Posterior vena cava (tissue), 2 donors: ENCODE measurements around the gene GRIP1. TPM values are rescaled to one million over a fixed set of nuclear protein-coding genes. Genes with fewer than 3 reads are reported as not detected.

Experiments used
- DNase-seq: peaks from one replicate; pipeline ENCODE4 v3.0.0-alpha.2; 2020; ENCODE audit warnings: low spot score
- intact Hi-C, 2 donors: fragments of 100-400 bp; cut with DNase I; formaldehyde crosslinking; loops; one replicate each; pipeline versions ENCODE4 v1.14.1 to v1.14.2; 2022 to 2023
- total RNA-seq, 2 donors: library from RNA; stranded (reverse); fragmentation: NEBNext Ultra II Directional; extraction: Animal tissue kit (Norgen Biotek cat#: 25700); gene quantifications; one replicate each; pipeline ENCODE4 v1.2.1, GENCODE V29; 2021
- donor health status: DM: yes; HTN: yes; CAD: no.
- donor health status: DM: yes; HTN: yes; CAD: no.

GRIP1 gene
- total RNA-seq, 2 donors from 2014 or later, result 6.8 to 12.5 TPM

DNA sequence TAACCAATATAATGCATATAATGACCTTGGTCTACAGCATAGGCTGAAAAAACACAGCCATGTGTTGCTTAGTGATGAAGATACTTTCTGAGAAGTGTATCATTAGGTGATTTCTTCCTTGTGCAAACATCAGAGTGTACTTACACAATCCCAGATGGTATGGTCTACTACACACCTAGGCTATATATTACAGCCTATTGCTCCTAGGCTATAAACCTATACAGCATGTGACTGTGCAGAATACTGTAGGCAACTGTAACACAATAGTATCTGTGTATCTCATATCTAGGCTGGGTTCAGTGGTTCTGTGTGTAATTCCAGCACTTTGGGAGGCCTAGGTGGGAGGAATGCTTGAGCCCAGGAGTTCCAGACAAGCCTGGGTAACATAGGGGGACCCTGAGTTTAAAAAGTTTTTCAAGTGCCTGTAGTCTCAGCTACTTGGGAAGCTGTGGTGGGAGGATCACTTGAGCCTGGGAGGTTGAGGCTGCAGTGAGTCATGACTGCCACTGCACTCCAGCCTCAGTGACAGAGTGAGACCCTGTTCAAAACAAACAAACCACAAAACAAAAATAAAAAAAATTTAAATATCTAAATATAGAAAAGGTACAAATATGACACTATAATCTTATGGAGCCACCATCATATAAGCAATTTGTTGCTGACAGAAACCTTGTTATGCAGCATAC lies 66.6 kb downstream of the GRIP1 start:
- no peak for DNase-seq
- intact Hi-C loops, result no loop called here

DNA sequence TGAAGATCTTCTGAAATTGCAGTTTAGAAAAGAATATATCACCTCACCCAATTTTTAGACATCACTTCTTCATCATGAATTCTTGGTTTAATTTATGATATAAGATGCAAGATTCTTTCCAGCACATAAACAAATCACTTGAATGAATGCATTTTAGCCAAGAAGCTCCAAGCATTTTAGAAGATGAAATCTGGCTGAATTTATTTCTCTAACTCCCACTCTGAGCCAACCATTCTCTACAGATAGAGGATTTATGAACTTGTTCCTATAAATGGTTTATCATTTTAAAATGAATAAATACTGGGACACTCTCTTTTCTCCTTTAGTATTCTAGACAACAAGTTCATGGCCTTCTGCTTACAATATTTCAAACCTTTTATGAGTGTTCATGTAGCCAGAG lies 71.7 kb downstream of the GRIP1 start:
- intact Hi-C loops, result no loop called here

DNA sequence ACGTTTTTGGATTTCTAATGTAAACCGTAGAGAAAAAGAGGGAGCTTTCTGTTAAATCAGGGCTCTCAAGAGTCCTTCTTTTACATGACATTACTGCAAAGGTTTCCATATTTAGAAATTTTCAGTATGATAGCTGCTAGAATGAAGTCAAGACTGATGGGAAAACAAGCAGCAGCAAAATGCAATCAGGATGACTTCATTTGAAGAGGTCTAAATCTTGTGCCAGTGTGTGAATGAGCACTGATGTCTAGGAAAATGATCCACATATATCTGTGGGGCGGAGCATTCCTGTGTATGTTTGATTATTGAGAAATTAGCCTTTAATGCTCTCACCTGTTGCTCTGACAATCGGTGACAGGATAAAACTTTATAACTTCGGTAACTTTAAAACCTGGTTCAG lies 73.6 kb downstream of the GRIP1 start:
- intact Hi-C loops, result no loop called here

More for the DNA sequence above, 71.7 kb downstream of the GRIP1 start:
- DNase-seq, result no peak

DNA sequence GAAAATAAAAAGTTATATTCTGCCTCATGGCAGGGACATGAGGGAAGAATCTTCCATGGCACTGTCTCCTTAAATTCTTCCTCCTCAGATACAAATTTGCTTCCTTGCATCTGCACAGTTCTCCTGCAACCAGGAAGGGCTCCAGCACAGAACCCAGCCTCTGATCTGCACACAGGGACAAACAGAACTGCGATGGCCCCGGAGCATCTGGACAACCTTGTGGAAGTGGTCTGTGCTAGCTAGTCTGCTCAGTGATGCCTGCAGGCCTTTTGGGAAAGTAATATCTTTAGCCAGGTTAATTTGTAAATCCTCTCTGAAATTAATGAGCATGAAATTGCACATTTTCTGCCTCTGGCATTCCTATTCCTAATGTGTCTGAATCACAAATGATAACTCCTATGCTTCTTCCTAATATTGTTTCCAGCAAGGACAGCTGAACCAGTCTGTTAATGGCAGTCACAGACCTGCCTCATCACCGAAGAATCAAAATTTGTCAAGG lies 74.8 kb downstream of the GRIP1 start:
- intact Hi-C loops, result no loop called here

More for the DNA sequence above, 73.6 kb downstream of the GRIP1 start:
- DNase-seq, result no peak

DNA sequence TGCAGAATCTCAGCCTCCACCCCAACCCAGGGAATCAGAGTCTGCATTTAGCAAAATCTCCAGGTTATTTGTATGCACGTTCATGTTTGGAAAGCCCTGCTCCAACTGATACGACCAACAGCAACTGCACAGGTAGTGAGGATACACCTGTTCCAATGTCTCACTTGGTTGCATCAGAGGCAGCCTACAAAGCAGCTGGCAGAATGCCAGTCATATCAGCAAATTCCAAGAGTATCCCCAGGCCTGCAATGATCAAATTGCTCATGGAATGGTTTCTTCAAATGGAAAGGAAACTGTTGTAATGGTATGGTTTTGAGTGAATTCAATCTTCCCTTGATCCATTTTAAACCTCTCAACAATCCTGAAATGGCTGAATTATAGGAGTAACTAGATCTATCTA lies 75.4 kb downstream of the GRIP1 start:
- intact Hi-C loops, result no loop called here
- DNase-seq, result no peak

More for the DNA sequence above, 74.8 kb downstream of the GRIP1 start:
- no peak for DNase-seq

DNA sequence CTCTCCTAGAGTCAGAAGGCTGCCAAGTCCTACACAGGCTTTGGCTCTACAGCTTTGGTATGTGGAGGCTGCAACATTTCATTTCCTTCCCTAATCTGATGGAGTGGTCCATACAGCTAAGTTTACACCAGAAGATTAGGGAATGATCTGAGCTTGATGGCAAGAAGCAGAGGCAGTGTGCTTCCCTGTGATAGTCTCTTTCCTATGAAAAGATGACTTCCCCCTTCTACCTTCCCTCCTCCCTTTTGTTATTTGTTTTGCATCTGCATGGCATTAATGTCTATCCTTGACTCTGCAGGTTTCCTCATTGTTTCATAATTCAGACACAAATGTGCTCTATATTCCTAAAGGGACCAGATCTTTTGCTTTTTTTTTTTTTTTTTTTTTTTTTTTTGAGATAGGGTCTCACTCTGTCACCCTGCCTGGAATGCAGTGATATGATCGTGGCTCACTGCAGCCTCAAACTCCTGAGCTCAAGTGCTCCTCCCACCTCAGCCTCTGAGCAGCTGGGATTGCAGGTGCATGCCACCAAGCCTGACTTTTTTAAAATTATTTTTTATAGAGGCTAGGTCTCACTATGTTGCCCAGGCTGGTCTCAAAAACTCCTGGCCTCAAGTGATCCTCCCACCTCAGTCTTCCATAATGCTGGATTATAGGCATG lies 76.3 kb downstream of the GRIP1 start:
- intact Hi-C loops, result no loop called here
- no peak for DNase-seq

DNA sequence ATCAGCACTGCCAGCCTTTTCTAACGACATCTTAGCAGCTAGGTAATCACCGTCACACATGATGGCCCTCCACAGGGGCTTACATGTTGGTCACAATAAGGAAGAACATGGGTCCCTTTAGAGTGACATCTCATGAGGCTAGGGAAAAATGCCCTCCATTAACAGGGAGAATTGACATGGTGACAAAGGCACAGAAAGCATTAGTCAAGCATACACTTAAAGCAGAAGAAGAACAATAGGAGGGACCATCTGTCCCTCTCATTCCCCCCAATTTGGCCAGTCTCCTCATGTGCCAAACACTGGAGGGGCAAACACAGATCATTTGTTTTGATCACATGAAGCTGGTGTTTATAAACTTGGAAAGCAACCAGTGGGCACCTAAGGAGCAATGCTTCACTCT lies 78.0 kb downstream of the GRIP1 start:
- intact Hi-C loops, result no loop called here
- no peak for DNase-seq

DNA sequence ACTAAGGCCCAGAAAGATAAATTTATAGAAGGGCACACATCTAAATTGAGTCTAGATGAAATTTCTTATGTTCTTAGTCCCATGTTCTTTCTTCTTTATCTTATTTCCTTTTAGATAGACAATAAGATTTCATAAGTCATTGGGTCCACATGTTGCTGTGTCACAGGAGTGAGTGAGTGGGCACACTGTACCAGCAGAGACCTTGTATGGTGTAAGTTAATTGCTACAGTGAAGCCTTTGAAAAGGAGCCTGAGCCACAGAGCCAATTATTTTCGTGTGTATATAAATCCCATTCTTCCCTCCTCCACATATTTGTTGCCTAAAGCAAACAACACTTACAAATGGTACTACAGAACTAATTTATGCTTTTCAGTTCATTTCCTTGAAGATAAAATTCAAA lies 79.1 kb downstream of the GRIP1 start:
- no peak for DNase-seq
- intact Hi-C loops, result no loop called here

DNA sequence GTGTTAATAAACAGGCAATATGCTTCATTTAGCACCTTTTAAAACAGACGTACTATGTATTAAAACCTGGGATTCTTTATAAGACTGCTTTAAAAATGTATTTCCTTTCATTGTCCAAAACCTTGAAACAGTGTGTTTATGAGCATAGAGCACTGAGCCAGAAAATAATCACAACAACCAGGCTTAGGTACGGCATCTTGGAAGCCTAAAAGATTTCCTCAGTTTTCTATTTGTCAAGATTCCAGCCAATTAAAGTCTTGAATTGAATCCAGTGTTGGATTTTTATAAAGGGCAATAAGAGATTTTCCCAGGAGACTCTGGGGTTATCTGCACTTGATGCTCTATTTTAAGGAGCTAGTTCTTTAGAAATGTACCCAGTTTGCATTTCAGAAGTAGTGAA lies 80.3 kb downstream of the GRIP1 start:
- intact Hi-C loops, result no loop called here
- DNase-seq, result no peak

DNA sequence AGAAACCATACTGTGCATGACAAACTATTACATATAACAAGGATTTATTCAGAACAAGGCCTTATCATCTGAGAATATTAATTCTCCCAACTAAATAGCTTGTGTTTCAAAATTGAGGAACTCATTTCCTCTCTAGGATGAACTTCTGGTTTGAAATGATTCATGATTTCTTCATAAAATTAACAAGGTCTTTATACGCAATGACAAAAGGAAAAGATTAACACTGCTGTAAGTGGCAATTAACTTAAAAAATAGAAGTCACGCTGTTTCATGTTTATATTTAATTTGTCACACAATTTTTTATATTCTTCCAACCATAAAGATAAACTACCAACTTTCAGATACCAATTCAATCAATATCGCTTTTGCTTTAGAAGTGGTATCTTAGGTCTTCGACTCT lies 80.8 kb downstream of the GRIP1 start:
- intact Hi-C loops, result no loop called here
- no peak for DNase-seq

DNA sequence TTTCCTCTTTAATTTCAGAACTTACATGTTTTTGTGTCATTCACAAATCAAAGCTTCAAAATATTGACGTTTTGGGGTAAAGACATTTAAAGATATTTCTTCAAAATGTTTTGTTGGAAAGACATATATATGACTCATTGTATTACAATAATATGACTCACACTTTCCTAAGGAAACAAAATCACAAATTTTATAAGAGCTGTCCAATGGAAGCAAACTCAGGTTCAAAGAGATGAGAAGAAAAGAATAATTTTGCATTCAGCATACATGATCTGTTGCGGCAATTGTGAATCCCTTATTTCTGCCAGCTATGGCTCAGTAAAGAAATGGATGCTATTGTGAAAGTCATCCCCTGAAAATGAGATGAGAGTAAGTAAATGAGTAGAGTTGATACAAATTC lies 82.7 kb downstream of the GRIP1 start:
- DNase-seq, result no peak
- intact Hi-C loops, result no loop called here

DNA sequence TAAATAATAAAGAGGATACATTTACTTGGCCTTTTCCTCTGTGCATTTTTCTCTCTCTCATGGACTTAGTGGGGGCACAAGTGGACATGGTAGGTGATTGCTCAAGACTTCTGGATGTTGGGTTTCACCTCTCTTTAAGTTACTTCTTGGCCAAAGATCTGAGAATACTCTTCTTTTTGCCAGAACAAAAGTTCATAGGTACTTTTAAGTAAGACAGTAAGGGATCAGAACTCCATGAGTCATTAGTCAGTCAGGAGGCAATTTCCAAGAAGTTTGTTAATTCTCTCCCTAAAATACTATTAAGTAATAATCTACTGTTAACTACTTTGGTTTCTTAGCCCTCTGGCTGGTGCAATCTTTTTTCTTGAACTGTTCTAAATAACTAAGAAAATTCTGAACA lies 84.2 kb downstream of the GRIP1 start:
- intact Hi-C loops, result no loop called here
- DNase-seq, result no peak

DNA sequence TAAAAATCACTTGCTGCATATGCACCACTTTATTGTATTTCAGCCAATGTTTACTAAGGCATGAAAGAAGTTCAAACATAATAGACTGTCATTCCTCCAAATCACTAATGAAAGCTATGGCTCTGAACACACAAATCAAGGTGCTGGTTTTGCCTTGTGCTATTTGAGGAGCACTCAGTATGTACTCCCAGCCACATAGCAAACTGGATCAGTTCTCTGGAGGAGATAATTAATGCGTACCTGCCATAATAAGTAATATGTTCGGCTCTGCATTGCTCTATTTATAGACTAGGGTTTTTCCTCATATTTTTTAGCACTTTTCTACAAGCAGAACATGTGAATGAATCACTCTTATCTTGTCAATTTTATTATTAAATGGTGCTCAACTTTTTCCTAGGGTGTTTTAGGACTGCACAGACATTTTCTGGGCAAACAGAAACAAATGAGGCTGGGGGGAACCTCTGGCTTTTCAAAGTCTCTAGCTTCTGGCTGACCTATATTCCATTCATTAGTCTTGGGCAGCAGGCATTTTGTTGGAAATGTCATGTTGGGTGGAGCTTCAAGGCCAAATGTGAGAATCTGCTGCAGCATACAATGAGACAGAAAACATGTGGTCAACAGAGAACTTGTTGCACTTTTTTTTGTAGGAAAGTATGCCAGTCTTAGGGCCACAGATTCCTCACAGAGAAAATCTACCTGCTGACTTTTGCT lies 88.4 kb downstream of the GRIP1 start:
- intact Hi-C loops, result no loop called here
- no peak for DNase-seq

DNA sequence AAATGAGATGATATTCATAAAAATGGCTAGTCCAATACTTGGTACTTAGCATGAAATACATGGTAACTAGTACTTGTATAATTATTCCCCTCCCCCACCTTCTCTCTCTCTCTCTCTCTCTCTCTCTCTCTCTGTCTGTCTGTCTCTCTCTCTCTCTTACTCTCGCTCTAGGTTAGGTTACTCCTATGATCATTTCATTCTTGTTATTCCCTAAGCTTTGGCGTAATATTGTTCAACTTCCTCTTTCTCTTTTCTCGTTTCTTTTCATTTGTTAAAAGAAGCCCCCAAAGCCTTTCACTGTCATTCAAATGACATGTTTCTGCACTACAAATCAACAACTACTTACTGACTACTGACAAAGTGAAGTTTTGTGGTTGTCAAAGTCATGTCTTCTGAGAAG lies 89.8 kb downstream of the GRIP1 start:
- intact Hi-C loops, result no loop called here
- DNase-seq, result no peak

DNA sequence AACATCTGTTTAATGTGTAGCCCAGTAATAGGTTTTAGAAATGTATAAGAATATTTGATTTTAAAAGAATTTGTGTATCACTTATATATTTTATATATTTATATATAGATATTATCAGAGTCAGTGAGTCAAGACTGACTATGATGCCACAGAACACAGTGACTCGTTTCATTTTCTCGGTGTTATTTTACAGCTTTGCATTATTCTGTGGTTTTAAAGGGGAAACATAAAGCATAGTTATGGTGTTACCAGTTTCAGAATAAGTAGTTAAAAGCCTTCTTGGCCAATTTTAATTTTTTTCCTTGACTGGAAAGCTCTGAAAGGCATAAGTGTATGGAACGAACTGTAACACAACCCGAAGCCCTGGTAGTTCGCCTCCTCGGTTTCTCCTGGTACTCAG lies 91.0 kb downstream of the GRIP1 start:
- no peak for DNase-seq
- intact Hi-C loops, result no loop called here

DNA sequence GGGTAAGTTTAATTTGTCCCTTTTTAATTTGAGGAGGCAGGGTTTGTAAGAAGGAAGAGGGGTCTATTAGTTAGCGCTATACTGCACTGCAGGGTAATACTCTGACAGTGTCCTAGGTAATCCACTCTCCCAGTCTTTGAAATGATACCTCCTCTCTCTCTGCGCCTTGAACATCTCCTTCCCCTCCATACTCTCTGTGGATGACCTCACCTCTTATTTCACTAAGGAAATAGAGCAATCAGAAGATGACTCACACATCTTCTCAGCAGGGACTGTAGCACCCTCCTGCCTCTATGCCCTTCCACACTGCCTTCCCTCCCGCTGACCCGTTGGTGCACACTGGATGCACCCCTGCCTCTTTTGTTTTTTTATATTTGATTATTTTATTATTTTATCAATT lies 94.2 kb downstream of the GRIP1 start:
- no peak for DNase-seq
- intact Hi-C loops, result no loop called here

DNA sequence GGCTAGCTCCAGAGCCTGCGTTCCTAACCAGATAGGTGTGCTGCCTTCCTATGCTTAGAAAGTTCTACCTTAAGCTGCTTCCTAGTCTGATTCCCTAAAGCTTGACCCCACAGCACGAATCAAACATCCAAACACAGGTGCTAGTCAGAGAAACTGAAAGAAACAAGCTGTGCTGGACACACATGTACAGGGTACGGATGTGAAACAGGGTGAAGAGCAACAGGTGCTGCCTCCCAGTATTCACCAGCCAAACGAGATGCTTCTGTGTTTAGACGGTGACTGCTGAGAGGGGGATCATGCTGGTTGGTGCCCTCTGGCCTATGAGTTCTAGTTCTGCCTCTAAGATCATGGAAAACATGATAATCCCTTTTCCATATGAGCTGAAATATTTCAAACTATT lies 105.3 kb downstream of the GRIP1 start:
- DNase-seq, result no peak
- intact Hi-C loops, result no loop called here

DNA sequence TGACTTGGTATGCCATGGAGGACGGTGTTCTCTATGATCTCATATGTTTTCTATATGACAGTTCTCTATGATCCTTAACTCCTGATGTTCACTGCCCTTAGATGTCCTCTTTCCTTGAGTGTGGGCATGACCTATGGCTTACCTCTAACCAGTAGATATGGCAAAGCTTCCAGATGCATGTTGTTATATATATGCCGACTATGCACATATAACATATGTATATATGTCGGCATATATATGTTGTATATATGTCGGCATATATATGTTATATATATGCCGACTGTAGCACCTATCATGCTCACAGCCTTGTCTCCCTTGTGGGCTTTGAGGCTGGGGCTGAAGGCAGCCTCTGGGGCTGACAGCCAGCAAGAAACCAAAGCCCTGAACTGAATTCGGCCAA lies 106.0 kb downstream of the GRIP1 start:
- DNase-seq, result no peak
- intact Hi-C loops, result no loop called here

DNA sequence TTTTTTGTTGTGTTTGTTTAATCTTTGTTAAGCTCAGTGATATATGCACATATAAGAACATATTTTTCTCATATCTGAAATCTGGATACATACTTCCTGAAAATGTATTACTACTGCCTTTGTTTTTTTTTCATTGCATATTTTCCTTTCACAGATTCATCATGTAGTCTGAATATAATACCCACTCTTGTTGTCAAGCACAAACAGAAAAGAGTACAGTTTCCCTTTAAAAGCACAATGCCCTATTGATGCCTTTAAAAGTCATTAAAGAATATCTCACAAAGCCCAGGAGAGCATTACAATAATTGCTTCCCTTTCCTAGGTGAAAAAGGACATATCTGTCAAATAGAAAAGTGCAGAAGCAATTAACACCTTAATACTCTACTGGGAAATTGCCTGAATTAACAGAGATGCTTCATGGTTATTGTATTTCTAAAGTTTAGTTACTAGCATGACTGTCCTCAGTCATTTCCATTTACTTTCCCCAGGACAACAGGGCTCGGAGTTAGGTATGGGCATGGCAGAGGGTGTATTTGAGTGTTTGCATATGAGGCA lies 107.4 kb downstream of the GRIP1 start:
- DNase-seq, result no peak
- intact Hi-C loops, result no loop called here

DNA sequence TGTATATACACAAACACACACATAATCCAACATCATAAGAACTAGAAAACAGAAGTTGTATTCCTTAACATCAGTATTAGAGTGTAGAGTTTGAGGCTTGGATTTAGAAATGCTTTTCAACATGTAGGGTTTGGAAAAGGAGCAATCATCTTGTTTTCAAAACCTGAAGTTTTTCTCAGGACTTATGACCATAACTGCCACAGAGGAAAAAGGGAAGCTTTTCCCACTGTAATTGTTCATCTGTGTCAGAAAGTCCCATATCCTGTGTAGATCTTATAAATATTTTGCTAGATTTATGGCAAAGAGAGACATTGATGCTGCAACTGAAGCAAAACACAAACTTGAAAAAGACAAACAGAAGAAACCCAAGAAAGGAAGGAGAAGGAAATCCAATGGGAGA lies 115.7 kb downstream of the GRIP1 start:
- no peak for DNase-seq
- intact Hi-C loops, result no loop called here
